Hepatocyte (in vitro differentiated cells): ENCODE results near the gene MRS2. TPM values are rescaled to one million over a fixed set of nuclear protein-coding genes. Genes with fewer than 3 reads are reported as not detected.
"Not testable (repeated sequence)": the region's sequence is repeated elsewhere in the genome, so short reads cannot be mapped to it uniquely, and the experiment has no call there.

Experiments
- DNase-seq: peaks from one replicate; pipeline ENCODE4 v3.0.0-alpha.2; 2016; ENCODE audit warnings: low spot score
- H2AFZ ChIP-seq: fragments of 200-600 bp; sonication (generic); 2 replicates; pipeline ENCODE4 v1.6.0; 2016; ENCODE audit warnings: antibody characterized with exemption, mild to moderate bottlenecking
- H3K27ac ChIP-seq: fragments of 200-600 bp; sonication (generic); 2 replicates; pipeline ENCODE4 v1.5.1; 2016; ENCODE audit warnings: mild to moderate bottlenecking
- H3K27me3 ChIP-seq: fragments of 200-600 bp; sonication (generic); 2 replicates; pipeline ENCODE4 v1.6.1; 2016
- H3K36me3 ChIP-seq: fragments of 200-600 bp; sonication (generic); replicated peaks from 2 replicates; pipeline ENCODE4 v1.5.1; 2016; ENCODE audit warnings: low read depth; ENCODE audit not compliant: insufficient read depth
- H3K4me1 ChIP-seq: fragments of 200-600 bp; sonication (generic); 2 replicates; pipeline ENCODE4 v1.5.1; 2016; ENCODE audit warnings: mild to moderate bottlenecking, moderate library complexity; ENCODE audit not compliant: insufficient read depth
- H3K4me2 ChIP-seq: fragments of 200-600 bp; sonication (generic); 2 replicates; pipeline ENCODE4 v1.6.0; 2016
- H3K4me3 ChIP-seq: fragments of 200-600 bp; sonication (generic); 2 replicates; pipeline ENCODE4 v1.5.1; 2016; ENCODE audit warnings: mild to moderate bottlenecking
- H3K79me2 ChIP-seq: fragments of 200-600 bp; sonication (generic); 2 replicates; pipeline ENCODE4 v1.6.0; 2017; ENCODE audit warnings: mild to moderate bottlenecking
- H3K9me2 ChIP-seq: fragments of 200-600 bp; sonication (generic); replicated peaks from 2 replicates; pipeline ENCODE4 v1.6.0; 2017; ENCODE audit warnings: mild to moderate bottlenecking; ENCODE audit not compliant: insufficient read depth
- H3K9me3 ChIP-seq: fragments of 200-600 bp; sonication (generic); 2 replicates; pipeline ENCODE4 v1.5.1; 2016; ENCODE audit warnings: low read depth, mild to moderate bottlenecking
- H4K20me1 ChIP-seq: fragments of 200-600 bp; sonication (generic); 2 replicates; pipeline ENCODE4 v1.6.0; 2016; ENCODE audit warnings: mild to moderate bottlenecking; ENCODE audit not compliant: insufficient read depth, poor library complexity, severe bottlenecking
- CTCF ChIP-seq: fragments of 200-600 bp; sonication (generic); IDR thresholded peaks from 2 replicates; pipeline ENCODE4 v1.5.1; 2016; ENCODE audit warnings: antibody characterized with exemption, mild to moderate bottlenecking; ENCODE audit not compliant: poor library complexity
- EZH2 ChIP-seq: fragments of 200-600 bp; sonication (generic); IDR thresholded peaks from 2 replicates; pipeline ENCODE4 v1.6.1; 2016; ENCODE audit warnings: antibody characterized with exemption, mild to moderate bottlenecking, borderline replicate concordance
- EZH2phosphoT487 ChIP-seq: fragments of 200-600 bp; sonication (generic); IDR thresholded peaks from one replicate; pipeline ENCODE4 v1.6.1; 2018; ENCODE audit warnings: antibody characterized with exemption, mild to moderate bottlenecking, low read depth, moderate library complexity; ENCODE audit not compliant: unreplicated experiment, severe bottlenecking
- WGBS: methylation state at CpG from one replicate; pipeline ENCODE4 v1.1.6; 2016; ENCODE audit warnings: low lambda C conversion rate; ENCODE audit errors: missing lambda C conversion rate; 5-methylcytosine and 5-hydroxymethylcytosine counted together
- polyA plus RNA-seq: library from polyadenylated mRNA; unstranded; fragments of >200 nt; fragmentation: Nextera tagmentation; extraction: Ambion mirVana; gene quantifications from 2 replicates; pipeline ENCODE4 v1.2.1, GENCODE V29; 2016
- total RNA-seq: library from RNA; depleted of rRNA; stranded (reverse); fragments of >200 nt; gene quantifications from 2 replicates; pipeline ENCODE4 v1.2.3, GENCODE V29; 2014

MRS2 gene
- total and polyA plus RNA-seq, 2 experiments from 2014 or later, result 21.9 to 34.1 TPM

GRCh38 chr6:24412294-24412693, 9.6 kb downstream of the MRS2 start:
- Histone ChIP-seq H3K4me2 (no peak overlapping the region), H4K20me1 (no peaks in the 10 kb centered on the region), H3K4me1 (no peaks in the 10 kb centered on the region), H3K27ac (no peak overlapping the region), H3K9me2 (no peaks in the 10 kb centered on the region), H3K36me3 (no peaks in the 10 kb centered on the region), H3K79me2 (peaks cover 24% of the 10 kb centered on the region), H3K9me3 (no peaks in the 10 kb centered on the region), H2AFZ (no peak overlapping the region), H3K27me3 (no peaks in the 10 kb centered on the region), H3K4me3 (no peak overlapping the region)
- WGBS, result 97% methylated on average over 4 of the region's 4 CpGs
- no peak for TF ChIP-seq EZH2
- TF ChIP-seq CTCF, result no peak
- TF ChIP-seq EZH2phosphoT487, result no peak
- DNase-seq, result no peak

GRCh38 chr6:24414531-24414930, 11.8 kb downstream of the MRS2 start:
- not testable (repeated sequence) for H3K27me3 ChIP-seq, H3K4me2 ChIP-seq, H3K27ac ChIP-seq, H3K9me2 ChIP-seq, DNase-seq, H3K79me2 ChIP-seq, H4K20me1 ChIP-seq, H3K4me1 ChIP-seq, H3K9me3 ChIP-seq, H3K4me3 ChIP-seq, H2AFZ ChIP-seq, H3K36me3 ChIP-seq
- WGBS, result 93% methylated on average over 8 of the region's 15 CpGs

GRCh38 chr6:24415753-24416152, 13.0 kb downstream of the MRS2 start:
- Histone ChIP-seq H3K4me3 (no peak overlapping the region), H4K20me1 (no peaks in the 10 kb centered on the region), H3K79me2 (peaks cover 4% of the 10 kb centered on the region), H3K36me3 (no peaks in the 10 kb centered on the region), H3K4me1 (no peaks in the 10 kb centered on the region), H3K27me3 (no peaks in the 10 kb centered on the region), H3K4me2 (no peak overlapping the region), H2AFZ (no peak overlapping the region), H3K9me2 (no peaks in the 10 kb centered on the region), H3K9me3 (no peaks in the 10 kb centered on the region), H3K27ac (no peak overlapping the region)
- no peak for TF ChIP-seq CTCF
- no peak for TF ChIP-seq EZH2phosphoT487
- WGBS, result 97% methylated on average over 4 of the region's 4 CpGs
- DNase-seq, result no peak

- H3K27me3 ChIP-seq, result no peaks in the 10 kb centered on the region
- H3K79me2 ChIP-seq, result no peaks in the 10 kb centered on the region
- TF ChIP-seq EZH2phosphoT487 (no peak), EZH2 (no peak), CTCF (no peak)
- no peak overlapping the region for H3K4me3 ChIP-seq
- H4K20me1 ChIP-seq, result no peaks in the 10 kb centered on the region
- no peak for DNase-seq
- H2AFZ ChIP-seq, result no peak overlapping the region
- no peaks in the 10 kb centered on the region for H3K9me2 ChIP-seq
- no peak overlapping the region for H3K27ac ChIP-seq
- no peaks in the 10 kb centered on the region for H3K9me3 ChIP-seq
- no peaks in the 10 kb centered on the region for H3K4me1 ChIP-seq
- peaks cover 3% of the 10 kb centered on the region for H3K36me3 ChIP-seq
- H3K4me2 ChIP-seq, result no peak overlapping the region
Observed at GRCh38 chr6:24419526-24419925, 16.8 kb downstream of the MRS2 start.
